Measurements from ENCODE around the gene NUDT22.

- TF ChIP-seq POLR2AphosphoS5 (IDR thresholded peaks at IDR 0.05): no peak
- TF ChIP-seq CTCF (IDR thresholded peaks at IDR 0.05): no peak
- TF ChIP-seq POLR2A (IDR thresholded peaks at IDR 0.05): no peak
Measured at GRCh38 chr11:64253043-64253442, 27.0 kb downstream of the NUDT22 start.
